GM13976 (cell line): Measurements from ENCODE around the gene TBC1D1.

ENCODE experiments used
- DNase-seq: peaks from one replicate; pipeline ENCODE4 v3.0.0; 2012; ENCODE audit warnings: low spot score
- in situ Hi-C: fragments of 300-500 bp; cut with MboI; formaldehyde crosslinking; loops from one replicate; pipeline ENCODE4 v1.12.0; 2022; ENCODE audit warnings: low sequenced_read_pairs, mixed read lengths, inconsistent platforms; ENCODE audit not compliant: unreplicated experiment
- TF ChIP-seq, protein P1 (sequence below): IDR thresholded peaks from 2 replicates; pipeline ENCODE4 v1.5.1; 2012; ENCODE audit warnings: borderline replicate concordance, mild to moderate bottlenecking; ENCODE audit not compliant: insufficient read depth; ENCODE audit errors: extremely low read depth, missing control alignments, control extremely low read depth

The TBC1D1 gene

DNA sequence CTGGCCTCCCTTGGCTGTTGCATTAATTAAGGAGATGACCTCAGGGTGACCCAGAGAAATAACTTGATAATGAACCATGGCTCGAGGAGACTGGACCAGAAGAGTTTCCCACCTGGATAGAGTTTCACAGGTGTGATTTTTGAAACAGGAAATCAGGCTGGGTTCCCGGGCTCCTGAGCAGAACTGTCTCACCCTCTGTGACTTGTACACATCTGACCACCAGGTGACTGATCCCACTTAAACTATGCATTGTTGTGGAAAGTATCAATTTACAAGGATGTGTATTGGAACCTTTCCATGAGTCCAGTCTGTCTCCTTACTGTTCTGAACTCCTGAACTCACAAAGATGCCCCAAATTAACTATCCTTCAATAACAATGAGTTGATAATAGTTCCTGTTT is 289.6 kb downstream of the TBC1D1 start:
- TF ChIP-seq, protein P1, sequence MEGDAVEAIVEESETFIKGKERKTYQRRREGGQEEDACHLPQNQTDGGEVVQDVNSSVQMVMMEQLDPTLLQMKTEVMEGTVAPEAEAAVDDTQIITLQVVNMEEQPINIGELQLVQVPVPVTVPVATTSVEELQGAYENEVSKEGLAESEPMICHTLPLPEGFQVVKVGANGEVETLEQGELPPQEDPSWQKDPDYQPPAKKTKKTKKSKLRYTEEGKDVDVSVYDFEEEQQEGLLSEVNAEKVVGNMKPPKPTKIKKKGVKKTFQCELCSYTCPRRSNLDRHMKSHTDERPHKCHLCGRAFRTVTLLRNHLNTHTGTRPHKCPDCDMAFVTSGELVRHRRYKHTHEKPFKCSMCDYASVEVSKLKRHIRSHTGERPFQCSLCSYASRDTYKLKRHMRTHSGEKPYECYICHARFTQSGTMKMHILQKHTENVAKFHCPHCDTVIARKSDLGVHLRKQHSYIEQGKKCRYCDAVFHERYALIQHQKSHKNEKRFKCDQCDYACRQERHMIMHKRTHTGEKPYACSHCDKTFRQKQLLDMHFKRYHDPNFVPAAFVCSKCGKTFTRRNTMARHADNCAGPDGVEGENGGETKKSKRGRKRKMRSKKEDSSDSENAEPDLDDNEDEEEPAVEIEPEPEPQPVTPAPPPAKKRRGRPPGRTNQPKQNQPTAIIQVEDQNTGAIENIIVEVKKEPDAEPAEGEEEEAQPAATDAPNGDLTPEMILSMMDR: no peak
- DNase-seq: no peak
- in situ Hi-C loops: loop anchor here (5.0 kb wide), 2 partner anchors 137 to 547 kb away; no protein-coding TSS in a partner anchor

DNA sequence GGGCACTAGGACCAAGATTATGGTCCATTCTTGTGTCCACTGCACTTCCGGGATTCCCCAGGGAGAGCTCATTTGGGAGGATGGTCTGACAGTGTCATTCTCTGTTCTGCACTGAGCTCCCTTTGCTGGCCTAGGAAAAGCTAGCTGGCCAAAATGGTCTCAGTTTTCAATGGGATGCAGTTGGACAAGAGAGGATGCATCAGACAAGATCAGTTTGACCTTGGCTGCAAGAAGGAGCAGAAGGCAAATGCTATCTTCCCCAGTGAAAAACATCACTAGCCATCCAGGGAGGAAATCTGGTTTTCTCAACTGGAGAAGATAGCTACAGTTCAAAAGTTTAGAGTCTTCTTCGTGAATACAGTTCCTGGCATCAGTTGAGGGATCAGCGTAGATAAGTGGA is 290.4 kb downstream of the TBC1D1 start:
- no peak for DNase-seq
- in situ Hi-C loops: loop anchor here (5.0 kb wide), 2 partner anchors 136 to 546 kb away; no protein-coding TSS in a partner anchor

DNA sequence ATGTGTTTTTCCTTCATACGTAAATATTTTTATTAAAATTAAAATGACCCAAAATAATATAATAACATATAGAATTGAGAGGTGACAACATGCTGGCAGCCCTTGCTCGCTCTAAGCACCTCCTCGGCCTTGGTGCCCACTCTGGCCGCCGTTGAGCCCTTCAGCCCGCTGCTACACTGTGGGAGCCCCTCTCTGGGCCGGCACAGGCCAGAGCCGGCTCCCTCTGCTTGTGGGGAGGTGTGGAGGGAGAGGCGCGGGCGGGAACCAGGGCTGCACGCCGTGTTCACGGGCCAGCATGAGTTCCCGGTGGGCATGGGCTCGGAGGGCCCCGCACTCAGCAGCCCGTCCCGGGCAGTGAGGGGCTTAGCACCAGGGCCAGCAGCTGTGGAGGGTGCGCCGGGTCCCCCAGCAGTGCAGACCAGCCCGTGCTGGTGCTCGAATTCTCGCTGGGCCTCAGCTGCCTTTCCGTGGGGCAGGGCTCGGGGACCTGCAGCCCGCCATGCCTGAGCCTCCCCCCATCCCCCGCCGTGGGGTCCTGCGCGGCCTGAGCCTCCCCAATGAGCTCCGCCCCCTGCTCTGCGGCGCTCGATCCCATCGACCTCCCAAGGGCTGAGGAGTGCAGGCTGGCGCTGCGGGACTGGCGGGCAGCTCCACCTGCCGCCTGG is 291.6 kb downstream of the TBC1D1 start:
- no peak for DNase-seq
- in situ Hi-C loops: loop anchor here (5.0 kb wide), 2 partner anchors 135 to 545 kb away; no protein-coding TSS in a partner anchor
- TF ChIP-seq, protein P1: no peak

More for the DNA sequence above, 290.4 kb downstream of the TBC1D1 start:
- TF ChIP-seq, protein P1: no peak

DNA sequence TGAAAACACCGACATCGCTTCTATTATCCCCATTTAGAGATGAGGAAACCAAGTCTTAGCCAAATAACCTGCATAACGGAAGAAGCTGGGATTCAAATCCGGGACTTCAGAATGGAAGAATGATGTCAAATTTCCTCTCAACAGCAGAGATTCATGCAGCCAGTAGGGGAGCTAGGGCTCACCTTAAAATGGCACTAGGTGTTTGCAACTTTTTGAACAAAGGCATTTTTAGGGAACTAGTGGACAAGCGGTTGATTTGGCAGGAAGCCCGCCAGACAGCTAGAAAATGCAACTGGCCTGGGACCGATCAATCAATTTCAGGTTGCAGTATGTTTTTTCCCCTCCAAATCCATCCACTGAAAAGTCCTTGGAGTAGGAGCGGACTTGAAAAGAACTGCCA is 293.5 kb downstream of the TBC1D1 start:
- in situ Hi-C loops: loop anchor here (5.0 kb wide), 2 partner anchors 133 to 543 kb away; no protein-coding TSS in a partner anchor
- DNase-seq: no peak
- TF ChIP-seq, protein P1: no peak

DNA sequence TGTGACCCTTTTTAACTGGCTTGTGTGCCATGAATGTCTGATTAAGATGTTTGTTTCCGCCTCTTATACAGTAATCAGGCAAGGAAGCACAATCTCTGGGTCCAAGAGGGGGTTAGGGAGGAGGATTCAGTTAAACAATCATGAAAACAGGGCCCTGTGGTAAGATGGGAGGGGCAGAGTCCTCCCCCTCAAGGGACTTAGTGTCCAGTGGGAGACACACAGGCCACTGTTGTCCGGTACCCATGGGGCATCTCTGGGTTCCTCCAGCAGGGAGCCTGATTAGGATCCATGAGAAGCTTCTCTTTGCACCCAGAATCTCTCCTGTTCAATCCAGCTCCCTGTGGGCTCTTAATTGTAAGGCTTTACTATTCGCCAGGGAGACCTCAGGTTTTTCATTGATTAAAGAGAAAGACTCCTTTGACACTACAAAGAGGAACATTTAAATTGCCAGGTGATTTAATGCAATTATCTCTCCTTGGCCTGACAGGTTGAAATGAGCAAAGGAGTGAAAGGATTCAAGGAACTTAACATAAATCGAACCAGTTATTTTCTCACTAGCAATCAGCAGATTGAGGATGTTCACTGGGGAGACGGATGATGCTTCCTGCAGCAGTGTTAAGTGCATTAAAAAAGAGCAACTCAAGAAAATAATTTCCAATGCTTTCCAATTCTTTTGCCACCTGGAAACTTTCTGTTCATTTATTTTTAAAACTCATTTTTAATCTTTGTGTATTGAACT is 294.7 kb downstream of the TBC1D1 start:
- in situ Hi-C loops: no loop called here
- no peak for DNase-seq
- TF ChIP-seq, protein P1: no peak

DNA sequence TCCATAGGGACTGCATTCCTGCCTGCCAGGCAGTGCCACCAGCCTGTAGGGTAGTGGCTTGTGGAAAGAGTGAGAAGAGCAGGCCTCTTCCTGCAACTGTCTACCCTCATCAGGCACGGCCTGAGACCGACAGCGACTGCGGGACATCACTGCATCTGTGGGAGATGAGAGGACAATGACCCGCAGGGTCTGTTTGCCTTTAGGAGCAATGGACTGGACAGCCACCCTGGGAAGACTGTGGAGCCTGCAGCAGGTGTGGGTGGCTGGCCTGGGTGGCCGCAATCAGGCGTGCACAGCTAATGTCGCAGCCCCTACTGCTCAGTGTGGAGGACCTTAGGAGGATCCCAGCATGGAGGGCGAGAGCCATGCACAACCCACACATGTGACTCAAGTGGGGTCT is 297.3 kb downstream of the TBC1D1 start:
- no peak for DNase-seq
- TF ChIP-seq, protein P1: no peak
- in situ Hi-C loops: no loop called here
